DOHH2 (cell line): Measurements from ENCODE around the gene DISP2.

Experiments used
- H3F3A ChIP-seq: fragments of 200-600 bp; sonication (generic), shearing (Covaris generic); 2 replicates; pipeline ENCODE4 v1.6.0; 2016; ENCODE audit warnings: antibody characterized with exemption, mild to moderate bottlenecking; ENCODE audit not compliant: control insufficient read depth, insufficient read depth
- H3K27ac ChIP-seq: fragments of 200-600 bp; sonication (generic); 2 replicates; pipeline ENCODE4 v1.5.1; 2014; ENCODE audit warnings: low read depth, mild to moderate bottlenecking, low read length, moderate library complexity
- H3K27me3 ChIP-seq: fragments of 200-600 bp; sonication (generic); 2 replicates; pipeline ENCODE4 v1.6.1; 2014; ENCODE audit warnings: mild to moderate bottlenecking, low read length, mixed read lengths; ENCODE audit not compliant: control insufficient read depth
- H3K36me3 ChIP-seq: fragments of 200-600 bp; sonication (generic); 2 replicates; pipeline ENCODE4 v1.6.1; 2014; ENCODE audit warnings: mild to moderate bottlenecking, low read length, moderate library complexity, mixed read lengths; ENCODE audit not compliant: control insufficient read depth
- H3K4me1 ChIP-seq: fragments of 200-600 bp; sonication (generic); 2 replicates; pipeline ENCODE4 v1.6.1; 2014; ENCODE audit warnings: mild to moderate bottlenecking, low read length, mixed read lengths; ENCODE audit not compliant: control insufficient read depth
- H3K4me2 ChIP-seq: fragments of 200-600 bp; sonication (generic); 2 replicates; pipeline ENCODE4 v1.6.0; 2014; ENCODE audit warnings: mild to moderate bottlenecking, low read length, moderate library complexity
- H3K4me3 ChIP-seq: fragments of 200-600 bp; sonication (generic); 2 replicates; pipeline ENCODE4 v1.5.1; 2014; ENCODE audit warnings: mild to moderate bottlenecking, low read length, mixed read lengths
- H3K79me2 ChIP-seq: fragments of 200-600 bp; sonication (generic); 2 replicates; pipeline ENCODE4 v1.6.1; 2014; ENCODE audit warnings: mild to moderate bottlenecking, low read length, mixed read lengths; ENCODE audit not compliant: control insufficient read depth
- H3K9me2 ChIP-seq: fragments of 200-600 bp; sonication (generic); replicated peaks from 2 replicates; pipeline ENCODE4 v1.6.1; 2014; ENCODE audit warnings: mild to moderate bottlenecking, low read length, mixed read lengths; ENCODE audit not compliant: control insufficient read depth
- H3K9me3 ChIP-seq: fragments of 200-600 bp; sonication (generic); 2 replicates; pipeline ENCODE4 v1.6.1; 2014; ENCODE audit warnings: antibody characterized with exemption, low read length, mixed read lengths; ENCODE audit not compliant: control insufficient read depth, insufficient read depth
- H4K20me1 ChIP-seq: fragments of 200-600 bp; sonication (generic); 2 replicates; pipeline ENCODE4 v1.6.0; 2014; ENCODE audit warnings: low read depth, mild to moderate bottlenecking, antibody characterized with exemption, low read length, moderate library complexity; ENCODE audit not compliant: control insufficient read depth, insufficient read depth
- EZH2phosphoT487 ChIP-seq: fragments of 200-600 bp; sonication (generic); IDR thresholded peaks from 2 replicates; pipeline ENCODE4 v1.6.1; 2017; ENCODE audit warnings: borderline replicate concordance, mild to moderate bottlenecking, antibody characterized with exemption, low read length, moderate library complexity, mixed read lengths
- TF ChIP-seq, protein P1 (sequence below): fragments of 200-600 bp; sonication (generic); IDR thresholded peaks from one replicate; pipeline ENCODE4 v1.5.1; 2014; ENCODE audit warnings: antibody characterized with exemption, mild to moderate bottlenecking, low read depth, low read length; ENCODE audit not compliant: poor library complexity, severe bottlenecking

The DISP2 gene

DNA sequence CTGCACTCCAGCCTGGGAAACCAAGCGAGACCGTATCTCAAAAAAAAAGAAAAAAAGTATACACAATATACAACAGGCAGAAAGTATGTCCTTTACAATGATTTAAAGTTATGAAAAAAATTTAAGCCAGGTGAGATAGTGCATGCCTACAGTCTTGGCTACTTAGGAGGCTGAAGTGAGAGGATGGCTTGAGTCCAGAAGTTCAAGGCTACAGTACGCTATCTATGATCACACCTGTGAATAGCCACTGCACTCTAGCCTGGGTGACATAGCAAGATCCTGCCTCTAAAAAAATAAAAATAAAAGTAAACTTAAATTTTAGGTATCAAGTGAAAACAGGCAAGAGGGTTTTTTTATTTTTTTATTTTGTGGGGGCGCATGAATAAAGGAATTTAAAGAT is 21.4 kb downstream of the DISP2 start:
- TF ChIP-seq, protein P1, sequence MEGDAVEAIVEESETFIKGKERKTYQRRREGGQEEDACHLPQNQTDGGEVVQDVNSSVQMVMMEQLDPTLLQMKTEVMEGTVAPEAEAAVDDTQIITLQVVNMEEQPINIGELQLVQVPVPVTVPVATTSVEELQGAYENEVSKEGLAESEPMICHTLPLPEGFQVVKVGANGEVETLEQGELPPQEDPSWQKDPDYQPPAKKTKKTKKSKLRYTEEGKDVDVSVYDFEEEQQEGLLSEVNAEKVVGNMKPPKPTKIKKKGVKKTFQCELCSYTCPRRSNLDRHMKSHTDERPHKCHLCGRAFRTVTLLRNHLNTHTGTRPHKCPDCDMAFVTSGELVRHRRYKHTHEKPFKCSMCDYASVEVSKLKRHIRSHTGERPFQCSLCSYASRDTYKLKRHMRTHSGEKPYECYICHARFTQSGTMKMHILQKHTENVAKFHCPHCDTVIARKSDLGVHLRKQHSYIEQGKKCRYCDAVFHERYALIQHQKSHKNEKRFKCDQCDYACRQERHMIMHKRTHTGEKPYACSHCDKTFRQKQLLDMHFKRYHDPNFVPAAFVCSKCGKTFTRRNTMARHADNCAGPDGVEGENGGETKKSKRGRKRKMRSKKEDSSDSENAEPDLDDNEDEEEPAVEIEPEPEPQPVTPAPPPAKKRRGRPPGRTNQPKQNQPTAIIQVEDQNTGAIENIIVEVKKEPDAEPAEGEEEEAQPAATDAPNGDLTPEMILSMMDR = no peak
- no peak for TF ChIP-seq EZH2phosphoT487
- no peaks in the 10 kb centered on the region for H4K20me1 ChIP-seq
- H3K27me3 ChIP-seq = no peaks in the 10 kb centered on the region
- no peaks in the 10 kb centered on the region for H3K9me2 ChIP-seq
- H3K36me3 ChIP-seq = peaks cover 13% of the 10 kb centered on the region
- no peaks in the 10 kb centered on the region for H3K9me3 ChIP-seq
- no peak overlapping the region for H3K4me3 ChIP-seq
- peaks cover 16% of the 10 kb centered on the region for H3K79me2 ChIP-seq
- H3F3A ChIP-seq = no peaks in the 10 kb centered on the region
- no peak overlapping the region for H3K4me2 ChIP-seq
- H3K27ac ChIP-seq = no peak overlapping the region
- peaks cover 12% of the 10 kb centered on the region for H3K4me1 ChIP-seq

- Histone ChIP-seq H3K4me2 (no peak overlapping the region), H3K4me1 (peaks cover 17% of the 10 kb centered on the region), H3K79me2 (peaks cover 21% of the 10 kb centered on the region), H3K27me3 (no peaks in the 10 kb centered on the region), H3K9me3 (no peaks in the 10 kb centered on the region), H3K27ac (no peak overlapping the region), H3F3A (no peaks in the 10 kb centered on the region), H4K20me1 (no peaks in the 10 kb centered on the region), H3K4me3 (no peak overlapping the region), H3K36me3 (peaks cover 18% of the 10 kb centered on the region), H3K9me2 (no peaks in the 10 kb centered on the region)
- TF ChIP-seq, protein P1 = no peak
- no peak for TF ChIP-seq EZH2phosphoT487
Observed at GRCh38 chr15:40379853-40380252, 21.8 kb downstream of the DISP2 start.

- Histone ChIP-seq H3K9me3 (no peaks in the 10 kb centered on the region), H3K4me1 (peaks cover 19% of the 10 kb centered on the region), H3K27ac (no peak overlapping the region), H3K79me2 (peaks cover 29% of the 10 kb centered on the region), H4K20me1 (no peaks in the 10 kb centered on the region), H3K9me2 (no peaks in the 10 kb centered on the region), H3K36me3 (peaks cover 26% of the 10 kb centered on the region), H3F3A (no peaks in the 10 kb centered on the region), H3K4me3 (no peak overlapping the region), H3K4me2 (no peak overlapping the region), H3K27me3 (no peaks in the 10 kb centered on the region)
- TF ChIP-seq EZH2phosphoT487 = no peak
- TF ChIP-seq, protein P1 = no peak
Observed at GRCh38 chr15:40380636-40381035, 22.6 kb downstream of the DISP2 start.
